Nasal cavity respiratory epithelium epithelial cell of viscerocranial mucosa (primary cell): ENCODE data around the gene LILRB3. TPM values are rescaled to one million over a fixed set of nuclear protein-coding genes. Genes with fewer than 3 reads are reported as not detected.

Source experiments
- total RNA-seq: library from RNA; depleted of rRNA; stranded (reverse); fragments of >200 nt; gene quantifications from 2 replicates; pipeline ENCODE4 v1.2.3, GENCODE V29; 2014

Gene LILRB3
- total RNA-seq = not detected in 2 replicates

DNA sequence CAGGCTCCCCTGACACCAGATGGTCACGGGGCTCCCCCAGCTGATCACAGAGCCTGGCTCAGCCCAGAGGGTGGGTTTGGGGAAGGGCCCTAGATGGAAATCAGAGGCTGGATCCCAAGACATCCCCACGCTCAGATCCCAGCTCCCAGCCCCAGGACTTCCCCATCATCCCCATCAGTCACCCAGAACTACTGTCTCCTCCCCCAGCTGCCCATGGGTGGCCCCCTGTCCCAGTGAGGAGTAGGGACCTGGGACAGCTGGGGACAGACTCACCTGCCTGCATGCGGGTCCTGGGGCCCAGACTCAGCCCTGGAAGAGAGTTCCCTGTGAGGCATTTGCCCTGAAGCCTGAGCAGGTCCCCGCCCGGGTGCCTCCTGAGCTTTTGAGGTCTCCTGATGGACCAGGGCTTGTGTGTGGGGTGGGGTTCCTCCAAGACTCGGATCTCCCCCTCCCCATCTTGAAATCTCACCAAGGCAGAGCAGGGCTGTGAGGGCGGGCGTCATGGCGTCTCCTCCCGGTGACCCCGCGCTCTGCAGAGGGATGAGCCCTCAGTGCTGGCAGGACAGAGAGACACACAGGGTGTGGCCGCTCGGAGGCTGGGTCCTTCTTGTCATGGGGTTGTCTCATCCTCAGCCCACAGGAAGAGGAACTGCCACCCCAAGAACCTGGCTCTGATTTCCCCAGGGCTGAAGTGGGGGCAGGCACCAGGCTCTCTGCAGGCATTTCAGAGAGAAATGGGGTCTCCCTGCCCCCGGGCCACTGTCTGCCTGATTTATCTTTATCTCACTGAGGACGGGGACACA, at the start of gene LILRB3:
Gene LILRB3 (minus strand): TSS at position 534 of the 803 bp plus-strand sequence. CDS start 31 bp downstream, at position 503.

DNA sequence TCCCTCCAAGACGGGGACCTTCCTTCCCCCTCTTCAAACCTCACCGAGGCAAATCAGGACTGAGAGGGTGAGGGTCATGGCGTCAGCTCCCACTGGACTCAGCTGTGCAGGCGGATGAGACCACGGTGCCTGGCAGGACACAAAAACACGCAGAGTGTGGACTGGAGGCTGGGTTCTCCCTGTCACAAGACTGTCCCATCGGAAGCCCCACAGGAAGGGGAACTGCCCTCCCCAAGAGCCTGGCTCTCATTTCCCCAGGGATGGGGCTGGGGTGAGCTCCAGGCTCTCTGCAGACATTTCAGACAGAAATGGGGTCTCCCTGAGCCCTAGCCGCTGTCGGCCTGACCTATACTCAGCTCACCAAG, 34.3 kb upstream of the LILRB3 start, which contains the start of gene LILRB5:
Gene LILRB5 (minus strand): TSS at position 158 of the 365 bp plus-strand sequence. CDS start 80 bp downstream, at position 78.

DNA sequence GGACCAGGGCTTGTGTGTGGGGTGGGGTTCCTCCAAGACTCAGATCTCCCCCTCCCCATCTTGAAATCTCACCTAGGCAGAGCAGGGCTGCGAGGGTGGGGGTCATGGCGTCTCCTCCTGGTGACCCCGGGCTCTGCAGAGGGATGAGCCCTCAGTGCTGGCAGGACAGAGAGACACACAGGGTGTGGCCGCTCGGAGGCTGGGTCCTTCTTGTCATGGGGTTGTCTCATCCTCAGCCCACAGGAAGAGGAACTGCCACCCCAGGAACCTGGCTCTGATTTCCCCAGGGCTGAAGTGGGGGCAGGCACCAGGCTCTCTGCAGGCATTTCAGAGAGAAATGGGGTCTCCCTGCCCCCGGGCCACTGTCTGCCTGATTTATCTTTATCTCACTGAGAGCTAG, 19.8 kb upstream of the LILRB3 start, which contains the start of gene LILRA6:
Gene LILRA6 (minus strand): TSS at position 145 of the 400 bp plus-strand sequence.

DNA sequence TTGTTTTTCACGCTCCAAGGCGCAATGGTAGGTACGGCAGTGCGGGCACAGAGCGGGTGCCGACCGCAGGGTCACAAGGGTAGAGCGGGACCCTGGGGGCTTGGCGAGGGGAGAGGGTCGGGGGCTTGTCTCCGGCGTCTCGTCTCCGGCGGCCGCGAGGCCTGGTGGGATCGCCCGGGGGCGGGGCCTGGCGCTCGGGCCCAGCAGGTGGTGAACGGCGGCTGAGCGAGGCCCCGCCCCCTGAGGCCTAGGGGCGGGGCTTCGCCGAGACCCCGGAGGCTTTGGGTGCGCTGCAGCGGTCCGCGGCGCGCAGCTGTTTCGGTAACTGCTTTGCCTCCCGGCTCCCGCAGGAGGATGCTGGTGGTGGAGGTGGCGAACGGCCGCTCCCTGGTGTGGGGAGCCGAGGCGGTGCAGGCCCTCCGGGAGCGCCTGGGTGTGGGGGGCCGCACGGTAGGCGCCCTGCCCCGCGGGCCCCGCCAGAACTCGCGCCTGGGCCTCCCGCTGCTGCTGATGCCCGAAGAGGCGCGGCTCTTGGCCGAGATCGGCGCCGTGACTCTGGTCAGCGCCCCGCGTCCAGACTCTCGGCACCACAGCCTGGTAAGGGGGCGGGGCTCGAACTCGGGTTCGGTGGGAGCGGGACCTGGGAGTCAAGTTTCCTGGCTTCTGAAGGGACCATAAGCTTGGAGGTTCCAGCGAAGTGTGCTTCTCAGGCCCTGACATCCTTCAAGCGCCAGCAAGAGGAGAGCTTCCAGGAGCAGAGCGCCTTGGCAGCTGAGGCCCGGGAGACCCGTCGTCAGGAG, 31.6 kb downstream of the LILRB3 start, which contains the start of gene TSEN34:
Gene TSEN34 (plus strand): TSS at position 298 of the 800 bp plus-strand sequence. CDS start 57 bp downstream, at position 355.

DNA sequence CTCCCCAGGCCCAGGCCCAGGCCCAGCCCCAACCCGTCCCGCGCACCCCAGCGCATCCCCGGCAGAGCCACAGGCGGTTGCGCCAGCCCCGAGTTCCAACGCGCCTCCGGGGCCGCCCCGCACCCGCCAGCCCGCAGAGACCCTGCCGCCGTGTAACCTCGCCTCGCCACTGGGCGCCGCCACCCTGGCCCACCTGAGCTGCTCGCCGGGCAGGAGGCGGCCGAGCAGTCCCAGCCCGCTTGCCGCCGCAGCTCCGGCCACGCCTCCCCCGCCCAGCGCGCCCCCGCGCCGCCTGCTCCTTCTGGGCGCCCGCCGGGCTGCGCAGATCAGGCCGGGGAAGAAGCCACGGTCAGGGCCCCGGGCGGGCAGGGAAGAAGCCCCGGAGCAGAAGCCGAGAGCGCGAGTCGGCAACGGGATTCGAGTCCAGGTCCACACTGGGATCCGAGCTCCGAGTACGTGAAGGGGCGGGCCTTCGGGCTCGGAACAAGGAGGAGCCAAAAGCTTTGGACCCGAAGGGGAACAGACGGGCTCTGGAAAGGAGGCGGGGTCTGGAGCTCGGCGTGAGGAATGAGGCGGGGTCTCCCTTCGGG, 33.6 kb downstream of the LILRB3 start, which contains the start of gene MBOAT7:
Gene MBOAT7 (minus strand): TSS at position 436 of the 590 bp plus-strand sequence. CDS start 1,072 bp downstream, outside the sequence.

DNA sequence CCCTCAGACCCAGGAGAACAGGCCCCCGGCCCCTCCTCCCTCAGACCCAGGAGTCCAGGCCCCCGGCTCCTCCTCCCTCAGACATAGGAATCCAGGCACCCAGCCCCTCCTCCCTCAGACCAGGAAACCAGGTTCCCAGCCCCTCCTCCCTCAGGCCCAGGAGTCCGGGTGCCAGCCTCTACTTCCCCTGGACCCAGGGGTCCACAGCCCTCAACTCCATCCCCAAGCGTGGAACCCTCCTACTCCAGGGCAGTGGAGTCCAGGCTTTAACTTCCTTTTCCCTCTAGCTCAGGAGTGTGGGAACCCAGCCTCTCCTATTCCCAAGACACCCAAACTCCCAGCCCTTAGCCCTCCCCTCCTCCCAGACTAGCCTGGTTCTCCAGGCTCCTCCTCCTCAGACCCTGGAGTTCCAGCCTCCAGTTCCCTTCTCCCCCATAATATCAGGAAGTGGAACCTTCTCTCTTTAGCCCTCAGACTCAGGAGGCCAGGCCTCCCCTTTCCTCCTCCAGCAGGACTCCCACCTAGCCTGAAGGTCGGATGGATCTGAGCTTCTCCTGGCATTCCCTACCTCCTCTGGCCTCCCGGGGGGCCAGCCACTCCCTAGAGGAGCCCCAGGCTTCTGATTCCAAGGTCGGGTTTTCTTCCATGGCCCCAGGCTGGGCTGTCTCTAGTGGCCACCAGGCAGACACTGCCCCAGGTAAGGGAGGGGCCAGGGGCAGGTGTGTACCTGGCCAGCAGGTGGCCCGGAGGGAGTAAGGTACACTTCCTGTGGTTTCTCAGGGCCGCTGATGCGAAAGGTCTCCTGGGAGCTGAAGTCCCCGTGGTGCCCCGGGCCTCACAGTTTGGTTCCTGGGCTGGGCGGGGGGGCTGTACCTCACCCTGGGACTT, 50.1 kb downstream of the LILRB3 start, which contains the start of gene TMC4:
Gene TMC4 (minus strand): TSS at position 690 of the 888 bp plus-strand sequence. CDS start 43 bp downstream, at position 647.

Other genes with a start within 250 kb of the LILRB3 start
- gene CACNG6, start 231.4 kb downstream of the LILRB3 start, total RNA-seq = not detected in 2 replicates
- not detected in 2 replicates for gene VSTM1, start 159.1 kb downstream of the LILRB3 start, total RNA-seq
- gene TARM1, start 141.6 kb downstream of the LILRB3 start, total RNA-seq = not detected in 2 replicates
- gene OSCAR, start 122.2 kb downstream of the LILRB3 start, total RNA-seq = 0.07 and 1.0 TPM in 2 replicates
- 7.9 and 16.9 TPM in 2 replicates for gene NDUFA3, start 120.2 kb downstream of the LILRB3 start, total RNA-seq
- gene TFPT, start 107.3 kb downstream of the LILRB3 start, total RNA-seq = 7.2 and 7.3 TPM in 2 replicates
- gene PRPF31, start 107.3 kb downstream of the LILRB3 start, total RNA-seq = 35.2 and 46.6 TPM in 2 replicates
- 10.3 and 25.8 TPM in 2 replicates for gene CNOT3, start 85.2 kb downstream of the LILRB3 start, total RNA-seq
- gene LENG1, start 63.3 kb downstream of the LILRB3 start, total RNA-seq = 4.6 and 9.9 TPM in 2 replicates
- 26.7 and 71.6 TPM in 2 replicates for gene TMC4, start 49.8 kb downstream of the LILRB3 start, total RNA-seq
- gene MBOAT7, start 33.4 kb downstream of the LILRB3 start, total RNA-seq = 13.3 and 37.7 TPM in 2 replicates
- gene TSEN34, start 31.7 kb downstream of the LILRB3 start, total RNA-seq = 49.3 and 58.8 TPM in 2 replicates
- 1,225 and 1,614 TPM in 2 replicates for gene RPS9, start 22.1 kb downstream of the LILRB3 start, total RNA-seq
- gene LILRA6, start 19.8 kb upstream of the LILRB3 start, total RNA-seq = not detected in 2 replicates
- gene LILRB5, start 34.3 kb upstream of the LILRB3 start, total RNA-seq = not detected in 2 replicates
- not detected in 2 replicates for gene LILRB2, start 58.1 kb upstream of the LILRB3 start, total RNA-seq
- not detected in 2 replicates for gene LILRA5, start 90.2 kb upstream of the LILRB3 start, total RNA-seq
- not detected in 2 replicates for gene LILRA4, start 116.2 kb upstream of the LILRB3 start, total RNA-seq
- gene LAIR1, start 141.9 kb upstream of the LILRB3 start, total RNA-seq = not detected in 2 replicates
- not detected in 2 replicates for gene TTYH1, start 192.5 kb upstream of the LILRB3 start, total RNA-seq
- gene LENG8, start 226.2 kb upstream of the LILRB3 start, total RNA-seq = 14.7 and 52.6 TPM in 2 replicates
- 11.4 and 13.7 TPM in 2 replicates for gene LENG9, start 240.8 kb upstream of the LILRB3 start, total RNA-seq